ENCODE measurements around the gene DUX4.
"Not testable (repeated sequence)": the region's sequence is repeated elsewhere in the genome, so short reads cannot be mapped to it uniquely, and the experiment has no call there.

Gene DUX4

DNA sequence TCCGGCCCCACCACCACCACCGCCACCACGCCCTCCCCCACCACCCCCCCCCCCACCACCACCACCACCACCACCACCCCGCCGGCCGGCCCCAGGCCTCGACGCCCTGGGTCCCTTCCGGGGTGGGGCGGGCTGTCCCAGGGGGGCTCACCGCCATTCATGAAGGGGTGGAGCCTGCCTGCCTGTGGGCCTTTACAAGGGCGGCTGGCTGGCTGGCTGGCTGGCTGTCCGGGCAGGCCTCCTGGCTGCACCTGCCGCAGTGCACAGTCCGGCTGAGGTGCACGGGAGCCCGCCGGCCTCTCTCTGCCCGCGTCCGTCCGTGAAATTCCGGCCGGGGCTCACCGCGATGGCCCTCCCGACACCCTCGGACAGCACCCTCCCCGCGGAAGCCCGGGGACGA lies at the start of gene DUX4:
TSS of gene DUX4 (plus strand) at position 347 of the 400 bp plus-strand sequence. CDS start at position 347, 0 bp downstream.
- not testable (repeated sequence) for DNase-seq

DNA sequence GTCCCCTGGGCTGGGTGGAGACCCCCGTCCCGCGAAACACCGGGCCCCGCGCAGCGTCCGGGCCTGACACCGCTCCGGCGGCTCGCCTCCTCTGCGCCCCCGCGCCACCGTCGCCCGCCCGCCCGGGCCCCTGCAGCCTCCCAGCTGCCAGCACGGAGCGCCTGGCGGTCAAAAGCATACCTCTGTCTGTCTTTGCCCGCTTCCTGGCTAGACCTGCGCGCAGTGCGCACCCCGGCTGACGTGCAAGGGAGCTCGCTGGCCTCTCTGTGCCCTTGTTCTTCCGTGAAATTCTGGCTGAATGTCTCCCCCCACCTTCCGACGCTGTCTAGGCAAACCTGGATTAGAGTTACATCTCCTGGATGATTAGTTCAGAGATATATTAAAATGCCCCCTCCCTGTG lies 1.9 kb downstream of the DUX4 start:
- DNase-seq, result not testable (repeated sequence)

DNA sequence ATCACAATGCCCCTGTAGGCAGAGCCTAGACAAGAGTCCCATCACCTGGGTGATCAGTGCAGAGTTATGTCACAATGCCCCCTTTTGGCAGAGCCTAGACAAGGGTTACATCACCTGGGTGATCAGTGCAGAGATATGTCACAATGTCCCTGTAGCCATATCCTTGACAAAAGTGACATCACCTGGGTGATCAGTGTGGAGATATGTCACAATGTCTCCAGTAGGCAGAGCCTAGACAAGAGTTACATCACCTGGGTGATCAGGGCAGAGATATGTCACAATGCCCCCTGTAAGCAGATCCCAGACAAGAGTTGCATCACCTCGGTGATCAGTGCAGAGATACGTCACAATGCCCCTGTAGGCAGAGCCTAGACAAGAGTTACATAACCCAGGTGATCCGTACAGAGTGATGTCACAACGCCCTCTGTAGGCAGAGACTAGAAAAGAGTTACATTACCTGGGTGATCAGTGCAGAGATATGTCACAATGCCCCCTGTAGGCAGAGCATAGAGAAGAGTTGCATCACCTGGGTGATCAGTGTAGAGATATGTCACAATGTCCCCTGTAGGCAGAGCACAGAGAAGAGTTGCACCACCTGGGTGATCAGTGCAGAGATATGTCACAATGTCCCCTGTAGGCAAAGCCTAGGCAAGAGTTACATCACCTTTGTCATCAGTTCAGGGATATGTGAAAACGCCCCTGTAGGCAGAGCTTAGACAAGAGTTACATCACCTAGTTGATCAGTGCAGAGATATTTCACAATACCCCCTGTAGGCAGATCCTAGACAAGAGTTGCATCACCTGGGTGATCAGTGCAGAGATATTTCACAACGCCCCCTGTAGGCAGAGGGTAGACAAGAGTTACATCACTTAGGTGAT lies 4.4 kb downstream of the DUX4 start:
- DNase-seq, result peak; percentile 27

DNA sequence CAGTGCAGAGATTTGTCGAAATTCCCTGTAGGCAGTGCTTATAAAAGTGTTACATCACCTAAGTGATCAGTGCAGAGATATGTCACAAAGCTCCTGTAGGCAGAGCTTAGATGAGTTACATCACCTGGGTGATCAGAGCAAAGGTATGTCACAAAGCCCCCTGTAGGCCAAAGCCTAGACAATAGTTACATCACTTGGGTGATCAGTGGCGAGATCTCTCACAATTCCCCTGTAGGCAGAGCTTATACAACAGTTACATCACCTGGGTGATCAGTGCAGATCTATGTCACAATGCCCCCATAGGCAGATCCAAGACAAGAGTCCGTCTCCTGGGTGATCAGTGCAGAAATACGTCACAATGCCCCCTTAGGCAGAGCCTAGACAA lies 5.0 kb downstream of the DUX4 start:
- DNase-seq, result not testable (repeated sequence)

DNA sequence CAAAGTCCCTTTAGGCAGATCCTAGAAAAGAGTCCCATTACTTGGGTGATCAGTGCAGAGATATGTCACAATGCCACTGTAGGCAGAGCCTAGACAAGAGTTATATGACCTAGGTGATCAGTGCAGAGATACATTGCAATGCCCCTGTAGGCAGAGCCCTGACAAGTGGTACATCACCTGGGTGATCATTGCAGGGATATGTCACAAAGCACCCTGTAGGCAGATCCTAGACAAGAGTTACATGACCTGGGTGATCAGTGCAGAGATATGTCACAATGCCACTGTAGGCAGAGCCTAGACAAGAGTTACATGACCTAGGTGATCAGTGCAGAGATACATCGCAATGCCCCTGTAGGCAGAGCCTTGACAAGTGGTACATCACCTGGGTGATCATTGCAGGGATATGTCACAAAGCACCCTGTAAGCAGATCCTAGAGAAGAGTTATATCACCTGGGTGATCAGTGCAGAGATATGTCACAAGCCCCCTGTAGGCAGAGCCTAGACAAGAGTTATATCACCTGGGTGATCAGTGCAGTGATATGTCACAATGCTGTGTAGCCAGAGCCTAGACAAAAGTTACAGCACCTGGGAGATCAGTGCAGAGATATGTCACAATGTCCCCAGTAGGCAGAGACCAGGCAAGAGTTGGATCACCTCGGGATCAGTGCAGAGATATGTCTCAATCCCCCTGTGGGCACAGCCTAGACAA lies 5.6 kb downstream of the DUX4 start:
- DNase-seq, result not testable (repeated sequence)

DNA sequence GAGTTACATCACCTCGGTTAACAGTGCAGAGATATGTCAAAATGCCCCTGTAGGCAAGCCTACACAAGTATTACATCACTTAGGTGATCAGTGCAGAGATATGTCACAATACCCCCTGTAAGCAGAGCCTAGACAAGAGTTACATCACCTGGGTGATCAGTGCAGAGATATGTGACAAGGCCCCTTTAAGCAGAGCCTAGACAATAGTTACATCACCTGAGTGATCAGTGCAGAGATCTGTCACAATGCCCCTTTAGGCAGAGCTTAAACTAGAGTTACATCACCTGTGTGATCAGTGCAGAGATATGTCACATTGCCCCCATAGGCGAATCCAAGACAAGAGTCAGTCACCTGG lies 6.1 kb downstream of the DUX4 start:
- DNase-seq, result not testable (repeated sequence)

DNA sequence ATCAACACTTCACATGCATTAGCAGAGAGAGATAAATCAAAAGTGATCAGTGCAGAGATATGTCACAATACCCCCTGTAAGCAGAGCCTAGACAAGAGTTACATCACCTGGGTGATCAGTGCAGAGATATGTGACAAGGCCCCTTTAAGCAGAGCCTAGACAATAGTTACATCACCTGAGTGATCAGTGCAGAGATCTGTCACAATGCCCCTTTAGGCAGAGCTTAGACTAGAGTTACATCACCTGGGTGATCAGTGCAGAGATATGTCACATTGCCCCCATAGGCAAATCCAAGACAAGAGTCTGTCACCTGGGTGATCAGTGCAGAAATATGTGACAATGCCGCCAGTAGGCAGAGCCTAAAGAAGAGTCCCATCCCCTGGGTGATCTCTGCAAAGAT lies 7.4 kb downstream of the DUX4 start:
- not testable (repeated sequence) for DNase-seq

DNA sequence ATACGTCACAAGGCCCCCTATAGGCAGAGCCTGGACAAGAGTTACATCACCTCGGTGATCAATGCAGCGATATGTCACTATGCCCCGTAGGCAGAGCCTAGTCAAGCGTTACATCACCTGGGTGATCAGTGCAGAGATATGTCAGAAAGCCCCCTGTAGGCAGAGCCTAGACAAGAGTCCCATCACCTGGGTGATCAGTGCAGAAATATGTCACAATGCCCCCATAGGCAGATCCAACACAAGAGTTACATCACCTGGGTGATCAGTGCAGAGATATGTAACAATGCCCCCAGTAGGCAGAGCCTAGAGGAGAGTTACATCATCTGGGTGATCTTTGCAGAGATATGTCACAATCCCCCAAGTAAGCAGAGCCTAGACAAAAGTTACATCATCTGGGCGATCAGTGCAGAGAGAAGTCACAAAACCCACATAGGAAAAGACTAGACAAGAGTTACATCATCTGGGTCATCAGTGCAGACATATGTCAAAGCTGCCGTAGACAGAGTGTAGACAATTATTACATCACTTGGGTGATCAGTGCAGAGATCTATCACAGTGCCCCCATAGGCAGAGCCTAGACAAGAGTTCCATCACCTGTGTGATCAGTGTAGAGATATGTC lies 8.0 kb downstream of the DUX4 start:
- not testable (repeated sequence) for DNase-seq

DNA sequence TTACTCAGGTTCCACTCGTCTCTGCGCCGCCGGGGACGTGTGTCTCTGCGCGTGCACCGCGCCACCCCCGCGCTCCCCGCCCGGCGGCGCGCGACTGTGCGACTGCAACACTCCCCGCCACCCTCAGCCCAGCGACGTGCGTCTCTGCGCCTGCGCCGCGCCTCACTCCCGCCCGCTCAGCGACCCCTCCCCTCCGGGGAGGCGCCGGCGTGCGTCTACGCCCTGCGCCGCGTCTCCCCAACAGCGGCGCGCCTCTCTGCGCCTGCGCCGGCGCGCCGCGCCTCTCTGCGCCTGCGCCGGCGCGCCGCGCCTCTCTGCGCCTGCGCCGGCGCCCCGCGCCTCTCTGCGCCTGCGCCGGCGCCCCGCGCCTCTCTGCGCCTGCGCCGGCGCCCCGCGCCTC lies 29.9 kb downstream of the DUX4 start:
- DNase-seq, result not testable (repeated sequence)

Measured in activated CD4-positive, alpha-beta T cell treated with anti-CD3 and anti-CD28 coated beads, Interleukin-2, amount 50 U/mL, for 16 hours (primary cell).